Suprapubic skin (tissue), 3 donors: ENCODE results near the gene PON3.

Experiments used
- POLR2AphosphoS5 ChIP-seq, 3 donors: sonication (generic); formaldehyde crosslinking; IDR thresholded peaks; one replicate each; pipeline ENCODE4 v1.6.1; 2017; ENCODE audit warnings: antibody characterized with exemption in 3 of 3
- TF ChIP-seq, protein P1 (sequence below), 2 donors: fragments of 200-600 bp in 1 of 2; fragments of 450-650 bp in 1 of 2; sonication (generic) in 1 of 2; IDR thresholded peaks; one replicate each; pipeline ENCODE4 v1.5.1; 2016 to 2019; ENCODE audit warnings: antibody characterized with exemption in 2 of 2, mild to moderate bottlenecking in 1 of 2, moderate library complexity in 1 of 2

DNA sequence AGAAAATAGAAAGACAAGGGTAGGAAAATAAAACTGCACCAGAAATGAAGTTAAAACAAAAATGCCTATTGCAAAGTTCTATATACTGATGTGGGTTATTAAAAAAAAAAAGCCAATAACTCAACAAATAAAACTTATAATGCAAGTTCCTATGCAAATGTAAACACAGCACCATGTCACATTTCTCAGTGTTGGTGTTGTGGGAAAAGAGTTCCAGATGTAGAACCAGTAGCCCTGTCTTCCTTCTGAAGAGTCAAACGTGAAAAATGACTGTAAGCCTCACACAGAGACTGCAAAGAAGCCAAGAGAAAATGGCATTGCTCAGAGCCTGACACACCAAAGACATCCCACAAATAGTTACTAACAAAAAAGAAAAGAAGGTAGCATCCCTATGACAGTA lies 28.5 kb upstream of the PON3 start:
- TF ChIP-seq, protein P1, sequence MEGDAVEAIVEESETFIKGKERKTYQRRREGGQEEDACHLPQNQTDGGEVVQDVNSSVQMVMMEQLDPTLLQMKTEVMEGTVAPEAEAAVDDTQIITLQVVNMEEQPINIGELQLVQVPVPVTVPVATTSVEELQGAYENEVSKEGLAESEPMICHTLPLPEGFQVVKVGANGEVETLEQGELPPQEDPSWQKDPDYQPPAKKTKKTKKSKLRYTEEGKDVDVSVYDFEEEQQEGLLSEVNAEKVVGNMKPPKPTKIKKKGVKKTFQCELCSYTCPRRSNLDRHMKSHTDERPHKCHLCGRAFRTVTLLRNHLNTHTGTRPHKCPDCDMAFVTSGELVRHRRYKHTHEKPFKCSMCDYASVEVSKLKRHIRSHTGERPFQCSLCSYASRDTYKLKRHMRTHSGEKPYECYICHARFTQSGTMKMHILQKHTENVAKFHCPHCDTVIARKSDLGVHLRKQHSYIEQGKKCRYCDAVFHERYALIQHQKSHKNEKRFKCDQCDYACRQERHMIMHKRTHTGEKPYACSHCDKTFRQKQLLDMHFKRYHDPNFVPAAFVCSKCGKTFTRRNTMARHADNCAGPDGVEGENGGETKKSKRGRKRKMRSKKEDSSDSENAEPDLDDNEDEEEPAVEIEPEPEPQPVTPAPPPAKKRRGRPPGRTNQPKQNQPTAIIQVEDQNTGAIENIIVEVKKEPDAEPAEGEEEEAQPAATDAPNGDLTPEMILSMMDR (IDR thresholded peaks at IDR 0.05): no peak
- no peak for TF ChIP-seq POLR2AphosphoS5 (IDR thresholded peaks at IDR 0.05)
